HCT116 (cell line): ENCODE data around the gene DTD2.

ENCODE experiments used
- CTCF ChIP-seq, 3 experiments: fragments of 200-600 bp in 1 of 3; sonication (generic) in 1 of 3; IDR thresholded peaks in 2 of 3; conservative IDR thresholded peaks in 1 of 3; 2 replicates each; pipeline ENCODE4 v1.5.1; 2012 to 2017; ENCODE audit warnings: low read depth in 2 of 3, low read length in 2 of 3, antibody characterized with exemption in 1 of 3, borderline replicate concordance in 1 of 3, control low read depth in 1 of 3, mild to moderate bottlenecking in 1 of 3, mixed read lengths in 1 of 3, mixed run types in 1 of 3, moderate library complexity in 1 of 3; ENCODE audit not compliant: insufficient read depth in 1 of 3
- EZH2phosphoT487 ChIP-seq: fragments of 200-600 bp; IDR thresholded peaks from 2 replicates; pipeline ENCODE4 v1.6.1; 2018; ENCODE audit warnings: antibody characterized with exemption, borderline replicate concordance
- MAX ChIP-seq: IDR thresholded peaks from 2 replicates; pipeline ENCODE4 v1.6.1; 2012
- POLR2AphosphoS5 ChIP-seq: IDR thresholded peaks from 2 replicates; pipeline ENCODE4 v1.6.1; 2011; ENCODE audit warnings: mild to moderate bottlenecking, low read depth, low read length, moderate library complexity
- REST ChIP-seq: IDR thresholded peaks from 2 replicates; pipeline ENCODE4 v1.6.1; 2012; ENCODE audit warnings: low read depth
- SP1 ChIP-seq: IDR thresholded peaks from 2 replicates; pipeline ENCODE4 v1.6.1; 2012; ENCODE audit warnings: low read depth
- YY1 ChIP-seq: IDR thresholded peaks from 2 replicates; pipeline ENCODE4 v1.6.1; 2011; ENCODE audit warnings: low read length, low read depth, moderate library complexity, mild to moderate bottlenecking; ENCODE audit not compliant: insufficient replicate concordance; ENCODE audit errors: extremely low read depth
- ZFX ChIP-seq: fragments of 450-650 bp; IDR thresholded peaks from 2 replicates; pipeline ENCODE4 v1.6.1; 2017
- ZNF274 ChIP-seq: fragments of 200-500 bp; sonication (Bioruptor generic); IDR thresholded peaks from 2 replicates; pipeline ENCODE4 v1.6.1; 2014; ENCODE audit warnings: mild to moderate bottlenecking, low read depth, low read length, inconsistent platforms

GRCh38 chr14:31445703-31446102 is 11.6 kb downstream of the DTD2 start:
- TF ChIP-seq ZFX = no peak
- no peak for TF ChIP-seq ZNF274
- TF ChIP-seq REST = no peak
- TF ChIP-seq CTCF (IDR thresholded peaks at IDR 0.05 in 2 of 3, conservative IDR thresholded peaks at IDR 0.05 in 1 of 3; ENCODE audit: borderline replicate concordance in 1 of 3, insufficient read depth in 1 of 3, low read depth in 2 of 3, low read length in 2 of 3) = no peak
- no peak for TF ChIP-seq SP1
- no peak for TF ChIP-seq EZH2phosphoT487
- TF ChIP-seq YY1 = no peak
- no peak for TF ChIP-seq POLR2AphosphoS5
- no peak for TF ChIP-seq MAX
